ENCODE data around the gene CNTNAP2. TPM values are rescaled to one million over a fixed set of nuclear protein-coding genes. Genes with fewer than 3 reads are reported as not detected.

The CNTNAP2 gene
- total RNA-seq, 1 donor from 2014 or later, result 0.59 TPM

GRCh38 chr7:146639291-146639690 is 522.7 kb downstream of the CNTNAP2 start:
- Histone ChIP-seq H3K27ac (no peak overlapping the region), H3K36me3 (no peaks in the 10 kb centered on the region), H3K4me3 (no peak overlapping the region), H3K27me3 (ENCODE audit: low read depth) (no peaks in the 10 kb centered on the region), H3K9me3 (no peaks in the 10 kb centered on the region), H3K4me1 (no peaks in the 10 kb centered on the region)
- DNase-seq (no peak), ATAC-seq (no peak)
- intact Hi-C loops (cut with DNase I), result no loop called here
- no peak for TF ChIP-seq CTCF (IDR thresholded peaks at IDR 0.05)

DNA sequence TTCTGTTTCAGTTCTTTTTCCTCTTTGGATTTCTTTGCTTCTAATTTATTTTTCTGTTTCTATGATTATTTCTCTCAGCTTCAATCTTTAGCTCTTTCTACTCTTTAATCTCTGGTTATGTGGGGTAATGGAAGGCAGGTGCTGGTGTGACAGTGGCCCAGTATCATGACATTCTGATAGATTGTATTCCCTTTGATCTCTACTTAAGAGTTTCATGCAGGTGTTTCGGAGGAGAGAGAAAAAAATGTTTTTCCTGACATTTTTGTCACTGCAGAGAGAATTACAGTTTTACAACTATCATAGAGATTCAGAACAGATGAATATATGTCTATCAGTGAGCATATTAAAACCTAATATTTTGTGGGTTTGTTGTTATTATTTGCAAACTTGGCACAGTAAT is 524.9 kb downstream of the CNTNAP2 start:
- ATAC-seq (no peak), DNase-seq (no peak)
- no peak overlapping the region for H3K4me3 ChIP-seq
- no peak overlapping the region for H3K27ac ChIP-seq
- intact Hi-C loops (cut with DNase I), result no loop called here
- no peaks in the 10 kb centered on the region for H3K9me3 ChIP-seq
- TF ChIP-seq CTCF (IDR thresholded peaks at IDR 0.05), result no peak
- H3K27me3 ChIP-seq (ENCODE audit: low read depth), result no peaks in the 10 kb centered on the region
- no peaks in the 10 kb centered on the region for H3K36me3 ChIP-seq
- H3K4me1 ChIP-seq, result no peaks in the 10 kb centered on the region

GRCh38 chr7:146645383-146645976 is 528.9 kb downstream of the CNTNAP2 start:
- no peak for TF ChIP-seq CTCF (IDR thresholded peaks at IDR 0.05)
- intact Hi-C loops (cut with DNase I), result no loop called here

GRCh38 chr7:146647445-146647844 is 530.8 kb downstream of the CNTNAP2 start:
- Histone ChIP-seq H3K4me1 (no peaks in the 10 kb centered on the region), H3K36me3 (no peaks in the 10 kb centered on the region), H3K9me3 (no peaks in the 10 kb centered on the region), H3K27me3 (ENCODE audit: low read depth) (no peaks in the 10 kb centered on the region), H3K27ac (no peak overlapping the region), H3K4me3 (no peak overlapping the region)
- no peak for TF ChIP-seq CTCF (IDR thresholded peaks at IDR 0.05)
- ATAC-seq (no peak), DNase-seq (no peak)
- intact Hi-C loops (cut with DNase I), result no loop called here

More at GRCh38 chr7:146645383-146645976, 528.9 kb downstream of the CNTNAP2 start:
- H3K4me1 ChIP-seq, result no peaks in the 10 kb centered on the region
- no peak overlapping the region for H3K4me3 ChIP-seq
- DNase-seq (no peak), ATAC-seq (no peak)
- H3K27ac ChIP-seq, result no peak overlapping the region
- no peaks in the 10 kb centered on the region for H3K36me3 ChIP-seq
- H3K9me3 ChIP-seq, result no peaks in the 10 kb centered on the region
- H3K27me3 ChIP-seq (ENCODE audit: low read depth), result no peaks in the 10 kb centered on the region

DNA sequence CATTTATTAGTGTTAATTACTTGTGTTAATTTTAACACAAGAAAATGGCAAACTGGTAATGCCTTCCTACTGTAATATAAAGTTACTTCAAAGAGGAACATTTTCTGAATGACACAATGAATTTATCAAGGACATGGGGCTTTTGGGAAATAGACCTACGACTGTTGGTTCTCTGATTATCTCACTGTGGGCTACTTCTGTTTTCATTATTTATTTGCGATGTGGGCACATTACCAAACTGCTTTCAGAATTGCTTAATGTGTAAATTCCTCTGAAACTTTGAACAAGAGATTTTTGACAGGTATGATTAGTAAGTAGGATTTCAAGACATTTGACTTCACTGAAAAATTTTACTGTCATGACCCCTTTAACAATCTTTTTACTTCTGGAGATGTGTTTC is 535.6 kb downstream of the CNTNAP2 start:
- no peak for TF ChIP-seq CTCF (IDR thresholded peaks at IDR 0.05)
- intact Hi-C loops (cut with DNase I), result no loop called here
- no peaks in the 10 kb centered on the region for H3K27me3 ChIP-seq (ENCODE audit: low read depth)

More for the DNA sequence above, 535.6 kb downstream of the CNTNAP2 start:
- Histone ChIP-seq H3K4me3 (no peak overlapping the region), H3K9me3 (no peaks in the 10 kb centered on the region), H3K4me1 (no peaks in the 10 kb centered on the region), H3K36me3 (no peaks in the 10 kb centered on the region), H3K27ac (no peak overlapping the region)
- ATAC-seq, result no peak
- no peak for DNase-seq

All from lower lobe of right lung (tissue), 2 donors.